ENCODE data around the gene COL12A1. TPM values are rescaled to one million over a fixed set of nuclear protein-coding genes. Genes with fewer than 3 reads are reported as not detected.

Gene COL12A1
- total and polyA plus RNA-seq, 9 of the 15 experiments (the other 6 are each of a cell fraction or from before 2014, with no cell fraction given) = 0.11 TPM; not detected in 8

- in situ Hi-C loops (cut with MboI) = no loop called here
- no peak for TF ChIP-seq HIVEP1 (CRISPR knock-in tag; IDR thresholded peaks at IDR 0.05)
- no peak for TF ChIP-seq MLX (CRISPR knock-in tag; conservative IDR thresholded peaks at IDR 0.05)
- no peak for TF ChIP-seq DDX20 (tag; IDR thresholded peaks at IDR 0.05; ENCODE audit: low read depth)
- no peak for TF ChIP-seq ETV1 (tag; conservative IDR thresholded peaks at IDR 0.05; ENCODE audit: low read depth)
- no peak for TF ChIP-seq PTRF (tag; IDR thresholded peaks at IDR 0.05)
- TF ChIP-seq HDAC1 (IDR thresholded peaks at IDR 0.05) = no peak
- TF ChIP-seq ZNF224 (CRISPR knock-in tag; IDR thresholded peaks at IDR 0.05) = no peak
- no peak for TF ChIP-seq RBM34 (IDR thresholded peaks at IDR 0.05; ENCODE audit: borderline replicate concordance, insufficient read depth, low read length)
- no peak for TF ChIP-seq SNAPC5 (CRISPR knock-in tag; IDR thresholded peaks at IDR 0.05)
- TF ChIP-seq MEF2D (tag; conservative IDR thresholded peaks at IDR 0.05; ENCODE audit: low read depth) = no peak
- no peak for TF ChIP-seq CEBPG (CRISPR knock-in tag; IDR thresholded peaks at IDR 0.05)
- no peak for TF ChIP-seq CEBPG (tag; conservative IDR thresholded peaks at IDR 0.05 in 1 of 2, IDR thresholded peaks at IDR 0.05 in 1 of 2)
- TF ChIP-seq MYNN (IDR thresholded peaks at IDR 0.05) = no peak
- no peak for TF ChIP-seq MYNN (CRISPR knock-in tag; IDR thresholded peaks at IDR 0.05)
- no peak for TF ChIP-seq ZNF444 (CRISPR knock-in tag; IDR thresholded peaks at IDR 0.05)
- no peak for TF ChIP-seq KDM4B (IDR thresholded peaks at IDR 0.05; ENCODE audit: borderline replicate concordance in 2 of 2, low read depth in 1 of 2)
- no peak for TF ChIP-seq NFYB (IDR thresholded peaks at IDR 0.05; ENCODE audit: extremely low read depth, insufficient read length)
- no peak for TF ChIP-seq ZNF436 (CRISPR knock-in tag; IDR thresholded peaks at IDR 0.05)
- TF ChIP-seq ZNF76 (CRISPR knock-in tag; IDR thresholded peaks at IDR 0.05; ENCODE audit: borderline replicate concordance) = no peak
- 0% methylated on average over 5 of the region's 5 CpGs for WGBS (ENCODE audit: insufficient coverage, low coverage, missing lambda C conversion rate)
- ChIA-PET CTCF (ENCODE audit: low intra/inter-chr PET ratio) (no interaction called here), POLR2A (interaction anchor here (0.6 kb wide), 1 partner anchor 185 kb away, joined by 3 read pairs; no protein-coding TSS in a partner anchor)
- FAIRE-seq (no peak), DNase-seq (ENCODE audit: extremely low read depth in 1 of 4, low spot score in 3 of 4) (no peak), ATAC-seq (no peak)
- no peaks in the 10 kb centered on the region for H3K9me1 ChIP-seq (ENCODE audit: control insufficient read depth, insufficient read depth, low read length)
- H3K4me1 ChIP-seq (replicated peaks in 1 of 2; ENCODE audit: control insufficient read depth in 2 of 2, insufficient read depth in 2 of 2, low read length in 2 of 2) = no peaks in the 10 kb centered on the region
- no peak overlapping the region for H3K4me3 ChIP-seq
- H3K36me3 ChIP-seq (ENCODE audit: control insufficient read depth, insufficient read depth, low read length) = no peaks in the 10 kb centered on the region
- H3K27me3 ChIP-seq (ENCODE audit: control insufficient read depth in 2 of 2, insufficient read depth in 2 of 2, low read length in 2 of 2) = no peaks in the 10 kb centered on the region
- no peaks in the 10 kb centered on the region for H3K9me3 ChIP-seq (replicated peaks; ENCODE audit: control insufficient read depth, insufficient read depth, low read depth, low read length)
- H3K79me2 ChIP-seq (ENCODE audit: control insufficient read depth, insufficient read depth, low read length) = no peaks in the 10 kb centered on the region
- no peak overlapping the region for H3K9ac ChIP-seq (ENCODE audit: insufficient read depth in 1 of 2, low read depth in 2 of 2, low read length in 2 of 2)
- no TSS peak for BruUV-seq (replicated peaks)
- H3K27ac ChIP-seq (ENCODE audit: extremely low read depth, low read depth, low read length) = no peak overlapping the region
- H4K20me1 ChIP-seq (replicated peaks; ENCODE audit: control insufficient read depth, insufficient read depth, low read length) = no peaks in the 10 kb centered on the region
- intact Hi-C loops (cut with micrococcal nuclease) = no loop called here
- no peak overlapping the region for H2AFZ ChIP-seq (ENCODE audit: low read depth, low read length)
- H3K4me2 ChIP-seq (ENCODE audit: insufficient read depth, low read length) = no peak overlapping the region
Measured at GRCh38 chr6:75094614-75095200, 111.1 kb downstream of the COL12A1 start.

Measured in K562 (cell line).